ENCODE results near the gene CLIP2.

CLIP2 gene

GRCh38 chr7:74284781-74285259 is 4.4 kb upstream of the CLIP2 start:
- TF ChIP-seq CTCF (IDR thresholded peaks at IDR 0.05; ENCODE audit: control insufficient read depth, insufficient read depth, low read depth, low read length, missing control alignments), result no peak
- DNase-seq (ENCODE audit: low read depth), result no peak
- H3K4me3 ChIP-seq (ENCODE audit: control insufficient read depth, low read depth, low read length), result no peak overlapping the region

GRCh38 chr7:74286131-74286530 is 3.1 kb upstream of the CLIP2 start:
- no peak for DNase-seq (ENCODE audit: low read depth)
- no peak overlapping the region for H3K4me3 ChIP-seq (ENCODE audit: control insufficient read depth, low read depth, low read length)
- no peak for TF ChIP-seq CTCF (IDR thresholded peaks at IDR 0.05; ENCODE audit: control insufficient read depth, insufficient read depth, low read depth, low read length, missing control alignments)

GRCh38 chr7:74287303-74288033 is 1.7 kb upstream of the CLIP2 start:
- H3K4me3 ChIP-seq (ENCODE audit: control insufficient read depth, low read depth, low read length), result no peak overlapping the region
- TF ChIP-seq CTCF (IDR thresholded peaks at IDR 0.05; ENCODE audit: control insufficient read depth, insufficient read depth, low read depth, low read length, missing control alignments), result no peak
- no peak for DNase-seq (ENCODE audit: low read depth)

GRCh38 chr7:74288034-74288881 is 949 bp upstream of the CLIP2 start:
- DNase-seq (ENCODE audit: low read depth), result no peak
- no peak for TF ChIP-seq CTCF (IDR thresholded peaks at IDR 0.05; ENCODE audit: control insufficient read depth, insufficient read depth, low read depth, low read length, missing control alignments)
- peak overlapping the region; percentile 53 for H3K4me3 ChIP-seq (ENCODE audit: control insufficient read depth, low read depth, low read length)

GRCh38 chr7:74289659-74290552 is 699 bp downstream of the CLIP2 start:
- DNase-seq (ENCODE audit: low read depth), result no peak
- TF ChIP-seq CTCF (IDR thresholded peaks at IDR 0.05; ENCODE audit: control insufficient read depth, insufficient read depth, low read depth, low read length, missing control alignments), result no peak
- H3K4me3 ChIP-seq (ENCODE audit: control insufficient read depth, low read depth, low read length), result peak overlapping the region; percentile 88

- TF ChIP-seq CTCF (IDR thresholded peaks at IDR 0.05; ENCODE audit: control insufficient read depth, insufficient read depth, low read depth, low read length, missing control alignments), result no peak
- H3K4me3 ChIP-seq (ENCODE audit: control insufficient read depth, low read depth, low read length), result peak overlapping the region; percentile 88
- no peak for DNase-seq (ENCODE audit: low read depth)
Observed at GRCh38 chr7:74290553-74290950, 1.3 kb downstream of the CLIP2 start.

Measured in AG09309 (cell line).